ENCODE data around the gene MRTFB.

MRTFB gene

DNA sequence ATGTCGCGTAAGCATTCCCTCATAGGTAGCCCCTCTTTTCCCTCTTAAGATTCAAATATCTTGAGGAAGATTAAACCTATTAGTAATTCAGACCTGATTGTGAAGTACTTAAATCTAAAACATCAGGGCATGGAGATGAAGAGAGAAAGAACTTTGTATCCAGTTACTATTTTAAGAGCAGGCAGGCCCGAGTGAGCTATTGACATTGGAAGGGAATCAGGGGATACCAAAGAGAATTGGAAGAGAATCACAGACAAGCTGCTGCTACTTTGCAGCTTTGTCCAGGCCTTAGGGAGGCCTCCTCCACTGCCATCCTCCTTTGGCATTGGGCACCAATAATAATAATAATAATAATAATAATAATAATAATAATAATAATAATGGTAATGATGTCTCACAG lies 170.5 kb downstream of the MRTFB start:
- Mint-ChIP-seq H3K27ac (no peak overlapping the region), H3K27me3 (no peaks in the 10 kb centered on the region), H3K4me1 (no peaks in the 10 kb centered on the region)

GRCh38 chr16:14242769-14243168 lies 171.7 kb downstream of the MRTFB start:
- DNase-seq (ENCODE audit: low spot score in 2 of 2) (no peak), ATAC-seq (ENCODE audit: low read depth) (no peak)
- no peaks in the 10 kb centered on the region for H3K27me3 Mint-ChIP-seq
- no peaks in the 10 kb centered on the region for H3K4me1 Mint-ChIP-seq
- H3K36me3 Mint-ChIP-seq, result peaks cover 19% of the 10 kb centered on the region
- H3K4me3 Mint-ChIP-seq, result no peak overlapping the region
- no peaks in the 10 kb centered on the region for H3K9me3 Mint-ChIP-seq
- no peak overlapping the region for H3K27ac Mint-ChIP-seq

More for the DNA sequence above, 170.5 kb downstream of the MRTFB start:
- H3K9me3 Mint-ChIP-seq, result no peaks in the 10 kb centered on the region
- H3K36me3 Mint-ChIP-seq, result peaks cover 15% of the 10 kb centered on the region
- no peak for DNase-seq (ENCODE audit: low spot score in 2 of 2)
- H3K4me3 Mint-ChIP-seq, result no peak overlapping the region
- ATAC-seq (ENCODE audit: low read depth), result no peak

GRCh38 chr16:14244196-14245010 lies 173.3 kb downstream of the MRTFB start:
- peaks cover 21% of the 10 kb centered on the region for H3K36me3 Mint-ChIP-seq
- ATAC-seq (ENCODE audit: low read depth) (no peak), DNase-seq (ENCODE audit: low spot score in 2 of 2) (no peak)
- no peaks in the 10 kb centered on the region for H3K27me3 Mint-ChIP-seq
- no peak overlapping the region for H3K4me3 Mint-ChIP-seq
- no peaks in the 10 kb centered on the region for H3K4me1 Mint-ChIP-seq
- no peak overlapping the region for H3K27ac Mint-ChIP-seq
- H3K9me3 Mint-ChIP-seq, result no peaks in the 10 kb centered on the region

DNA sequence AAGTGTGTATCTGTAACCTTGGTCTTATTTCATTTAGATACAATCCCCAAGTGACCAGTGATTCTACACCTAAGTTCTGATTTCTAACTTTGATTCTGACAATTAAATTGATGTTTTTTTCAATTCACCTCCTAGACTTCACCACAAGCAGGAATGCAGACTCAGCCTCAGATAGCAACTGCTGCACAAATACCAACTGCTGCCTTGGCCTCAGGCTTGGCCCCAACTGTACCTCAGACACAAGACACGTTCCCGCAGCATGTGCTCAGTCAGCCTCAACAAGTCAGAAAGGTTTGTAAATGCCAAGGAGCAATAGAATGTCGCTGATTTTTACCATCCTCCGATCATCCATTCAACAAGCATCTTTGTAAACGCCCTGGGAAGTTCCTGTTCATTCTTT lies 177.7 kb downstream of the MRTFB start:
- peak overlapping the region; percentile 38 for H3K27ac Mint-ChIP-seq
- peaks cover 24% of the 10 kb centered on the region for H3K36me3 Mint-ChIP-seq
- H3K4me1 Mint-ChIP-seq, result no peaks in the 10 kb centered on the region
- H3K27me3 Mint-ChIP-seq, result no peaks in the 10 kb centered on the region
- no peak overlapping the region for H3K4me3 Mint-ChIP-seq
- no peak for ATAC-seq (ENCODE audit: low read depth)
- no peak for DNase-seq (ENCODE audit: low spot score in 2 of 2)
- H3K9me3 Mint-ChIP-seq, result no peaks in the 10 kb centered on the region

GRCh38 chr16:14249291-14250032 lies 178.3 kb downstream of the MRTFB start:
- ATAC-seq (ENCODE audit: low read depth), result no peak
- no peaks in the 10 kb centered on the region for H3K27me3 Mint-ChIP-seq

GRCh38 chr16:14251419-14251818 lies 180.3 kb downstream of the MRTFB start:
- Mint-ChIP-seq H3K27ac (no peak overlapping the region), H3K4me1 (no peaks in the 10 kb centered on the region), H3K9me3 (no peaks in the 10 kb centered on the region), H3K4me3 (no peak overlapping the region), H3K36me3 (peaks cover 22% of the 10 kb centered on the region), H3K27me3 (no peaks in the 10 kb centered on the region)
- no peak for ATAC-seq (ENCODE audit: low read depth)
- no peak for DNase-seq (ENCODE audit: low spot score in 2 of 2)

More at GRCh38 chr16:14249291-14250032, 178.3 kb downstream of the MRTFB start:
- H3K9me3 Mint-ChIP-seq, result no peaks in the 10 kb centered on the region
- H3K27ac Mint-ChIP-seq, result no peak overlapping the region
- no peak overlapping the region for H3K4me3 Mint-ChIP-seq
- H3K36me3 Mint-ChIP-seq, result peaks cover 24% of the 10 kb centered on the region
- no peaks in the 10 kb centered on the region for H3K4me1 Mint-ChIP-seq
- DNase-seq (ENCODE audit: low spot score in 2 of 2), result peak; percentile 46 to 53

DNA sequence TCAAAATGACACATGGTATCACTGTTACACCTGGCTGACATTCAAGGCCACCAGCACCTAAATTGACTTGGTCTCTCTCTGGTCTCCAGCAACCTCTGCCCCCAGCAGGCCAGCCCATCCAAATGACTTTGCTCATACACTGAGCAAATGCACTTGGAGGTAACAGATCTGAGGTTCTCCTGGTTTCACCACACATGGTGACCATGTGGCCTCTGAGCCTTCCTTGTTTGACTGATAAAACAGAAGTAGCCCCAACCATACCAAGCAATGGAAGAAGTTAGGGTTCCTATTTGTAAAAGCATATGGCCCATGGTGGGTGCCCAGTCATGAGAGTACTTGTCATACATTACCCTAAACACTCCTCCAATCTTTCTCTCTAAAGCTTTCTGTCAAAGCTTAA lies 181.7 kb downstream of the MRTFB start:
- Mint-ChIP-seq H3K9me3 (no peaks in the 10 kb centered on the region), H3K4me1 (no peaks in the 10 kb centered on the region), H3K36me3 (peaks cover 17% of the 10 kb centered on the region), H3K27ac (no peak overlapping the region), H3K4me3 (no peak overlapping the region), H3K27me3 (no peaks in the 10 kb centered on the region)
- DNase-seq (ENCODE audit: low spot score in 2 of 2) (no peak), ATAC-seq (ENCODE audit: low read depth) (no peak)

- ATAC-seq (ENCODE audit: low read depth) (no peak), DNase-seq (ENCODE audit: low spot score in 2 of 2) (no peak)
- H3K4me3 Mint-ChIP-seq, result no peak overlapping the region
- H3K27ac Mint-ChIP-seq, result no peak overlapping the region
- H3K9me3 Mint-ChIP-seq, result no peaks in the 10 kb centered on the region
- H3K4me1 Mint-ChIP-seq, result no peaks in the 10 kb centered on the region
- H3K36me3 Mint-ChIP-seq, result peaks cover 39% of the 10 kb centered on the region
- no peaks in the 10 kb centered on the region for H3K27me3 Mint-ChIP-seq
These were observed 191.9 kb downstream of the MRTFB start for GRCh38 chr16:14263011-14263410.

DNA sequence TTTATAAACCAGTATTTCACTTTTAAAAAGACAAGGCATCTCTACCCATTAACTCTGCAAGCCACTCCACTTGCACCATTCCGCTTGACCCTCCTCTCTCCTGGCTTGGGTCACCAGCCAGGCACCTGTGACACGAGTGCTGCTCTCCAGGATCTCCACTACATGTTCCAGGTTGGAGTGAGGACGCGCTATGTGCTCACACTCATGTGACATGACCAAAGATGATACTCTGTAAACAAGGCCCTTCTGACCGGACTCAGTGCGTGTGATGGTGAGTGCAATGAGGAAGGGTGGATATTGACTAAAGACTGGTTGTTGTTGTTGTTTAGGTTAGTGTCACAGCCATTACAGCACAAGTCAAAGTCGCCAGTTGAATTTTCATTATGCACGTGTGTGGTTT lies 192.7 kb downstream of the MRTFB start:
- no peaks in the 10 kb centered on the region for H3K9me3 Mint-ChIP-seq
- H3K36me3 Mint-ChIP-seq, result peaks cover 38% of the 10 kb centered on the region
- no peak overlapping the region for H3K4me3 Mint-ChIP-seq
- ATAC-seq (ENCODE audit: low read depth), result no peak
- no peaks in the 10 kb centered on the region for H3K27me3 Mint-ChIP-seq
- H3K27ac Mint-ChIP-seq, result no peak overlapping the region
- H3K4me1 Mint-ChIP-seq, result no peaks in the 10 kb centered on the region
- DNase-seq (ENCODE audit: low spot score in 2 of 2), result no peak

- no peaks in the 10 kb centered on the region for H3K4me1 Mint-ChIP-seq
- no peak overlapping the region for H3K27ac Mint-ChIP-seq
- H3K9me3 Mint-ChIP-seq, result no peaks in the 10 kb centered on the region
- no peak for ATAC-seq (ENCODE audit: low read depth)
- DNase-seq (ENCODE audit: low spot score in 2 of 2), result no peak
- H3K27me3 Mint-ChIP-seq, result no peaks in the 10 kb centered on the region
- H3K36me3 Mint-ChIP-seq, result peaks cover 41% of the 10 kb centered on the region
- H3K4me3 Mint-ChIP-seq, result no peak overlapping the region
These were observed 193.3 kb downstream of the MRTFB start for GRCh38 chr16:14264327-14264943.

GRCh38 chr16:14268073-14268472 lies 197.0 kb downstream of the MRTFB start:
- H3K4me1 Mint-ChIP-seq, result no peaks in the 10 kb centered on the region
- H3K27ac Mint-ChIP-seq, result no peak overlapping the region
- H3K9me3 Mint-ChIP-seq, result peaks cover 6% of the 10 kb centered on the region
- ATAC-seq (ENCODE audit: low read depth), result no peak
- peaks cover 27% of the 10 kb centered on the region for H3K36me3 Mint-ChIP-seq
- H3K4me3 Mint-ChIP-seq, result no peak overlapping the region
- DNase-seq (ENCODE audit: low spot score in 2 of 2), result no peak
- no peaks in the 10 kb centered on the region for H3K27me3 Mint-ChIP-seq

GRCh38 chr16:14275934-14276333 lies 204.8 kb downstream of the MRTFB start:
- Mint-ChIP-seq H3K36me3 (no peaks in the 10 kb centered on the region), H3K4me3 (no peak overlapping the region), H3K9me3 (no peaks in the 10 kb centered on the region), H3K4me1 (no peaks in the 10 kb centered on the region), H3K27ac (no peak overlapping the region), H3K27me3 (no peaks in the 10 kb centered on the region)
- DNase-seq (ENCODE audit: low spot score in 2 of 2) (no peak), ATAC-seq (ENCODE audit: low read depth) (no peak)

- Mint-ChIP-seq H3K4me1 (no peaks in the 10 kb centered on the region), H3K36me3 (no peaks in the 10 kb centered on the region), H3K4me3 (no peak overlapping the region), H3K9me3 (no peaks in the 10 kb centered on the region), H3K27ac (no peak overlapping the region), H3K27me3 (no peaks in the 10 kb centered on the region)
- DNase-seq (ENCODE audit: low spot score in 2 of 2) (no peak), ATAC-seq (ENCODE audit: low read depth) (no peak)
These were observed 207.6 kb downstream of the MRTFB start for GRCh38 chr16:14278749-14279148.

DNA sequence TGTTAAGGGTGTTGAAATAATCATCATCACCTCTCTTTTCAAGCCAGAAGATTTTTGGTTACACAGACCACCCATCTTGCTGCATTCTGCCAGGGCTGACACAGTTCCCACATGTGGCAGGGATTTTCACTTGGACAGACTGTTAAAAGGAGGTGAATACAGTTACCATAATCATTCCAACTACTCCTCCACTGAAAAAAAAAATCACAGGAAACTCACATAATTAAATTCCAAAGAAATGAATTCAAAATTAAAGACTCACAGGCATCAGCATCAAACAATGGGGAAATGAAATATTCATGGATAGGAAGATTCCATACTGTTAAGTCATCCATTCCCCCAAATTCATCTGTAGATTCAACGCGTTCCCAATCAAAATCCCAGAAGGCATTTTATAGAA lies 209.4 kb downstream of the MRTFB start:
- no peaks in the 10 kb centered on the region for H3K9me3 Mint-ChIP-seq
- ATAC-seq (ENCODE audit: low read depth), result no peak

More for the DNA sequence above, 209.4 kb downstream of the MRTFB start:
- no peaks in the 10 kb centered on the region for H3K27me3 Mint-ChIP-seq
- no peak overlapping the region for H3K27ac Mint-ChIP-seq
- no peak for DNase-seq (ENCODE audit: low spot score in 2 of 2)
- H3K4me1 Mint-ChIP-seq, result peaks cover 5% of the 10 kb centered on the region
- H3K4me3 Mint-ChIP-seq, result no peak overlapping the region
- H3K36me3 Mint-ChIP-seq, result no peaks in the 10 kb centered on the region
